Suprapubic skin (tissue), 3 donors: Measurements from ENCODE around the gene RAET1G.

Experiments used
- CTCF ChIP-seq, 2 donors: fragments of 200-600 bp in 1 of 2; fragments of 450-650 bp in 1 of 2; sonication (generic) in 1 of 2; IDR thresholded peaks; one replicate each; pipeline ENCODE4 v1.5.1; 2016 to 2019; ENCODE audit warnings: antibody characterized with exemption in 2 of 2, mild to moderate bottlenecking in 1 of 2, moderate library complexity in 1 of 2
- POLR2A ChIP-seq, 2 donors: fragments of 450-650 bp; IDR thresholded peaks; one replicate each; pipeline ENCODE4 v1.6.1; 2017; ENCODE audit warnings: antibody characterized with exemption in 2 of 2, mild to moderate bottlenecking in 2 of 2, moderate library complexity in 2 of 2

GRCh38 chr6:149951096-149951495, 28.2 kb upstream of the RAET1G start:
- TF ChIP-seq CTCF (IDR thresholded peaks at IDR 0.05), result no peak
- TF ChIP-seq POLR2A (IDR thresholded peaks at IDR 0.05), result no peak
